ENCODE data around the gene TEPSIN.

The TEPSIN gene

GRCh38 chr17:81267390-81268067, 28.7 kb upstream of the TEPSIN start:
- no peak for DNase-seq (ENCODE audit: low spot score)

GRCh38 chr17:81265576-81265975, 26.7 kb upstream of the TEPSIN start:
- DNase-seq (ENCODE audit: low spot score) = no peak

- no peak for DNase-seq (ENCODE audit: low spot score)
Observed at GRCh38 chr17:81264640-81265039, 25.8 kb upstream of the TEPSIN start.

- no peak for DNase-seq (ENCODE audit: low spot score)
Observed at GRCh38 chr17:81263371-81264181, 24.7 kb upstream of the TEPSIN start.

- no peak for DNase-seq (ENCODE audit: low spot score)
Observed at GRCh38 chr17:81261582-81262336, 22.9 kb upstream of the TEPSIN start.

GRCh38 chr17:81261096-81261495, 22.2 kb upstream of the TEPSIN start:
- no peak for DNase-seq (ENCODE audit: low spot score)

GRCh38 chr17:81260641-81261040, 21.8 kb upstream of the TEPSIN start:
- no peak for DNase-seq (ENCODE audit: low spot score)

- no peak for DNase-seq (ENCODE audit: low spot score)
Observed at GRCh38 chr17:81260171-81260570, 21.3 kb upstream of the TEPSIN start.

- no peak for DNase-seq (ENCODE audit: low spot score)
Observed at GRCh38 chr17:81259058-81259605, 20.3 kb upstream of the TEPSIN start.

- DNase-seq (ENCODE audit: low spot score) = no peak
Observed at GRCh38 chr17:81258292-81258691, 19.4 kb upstream of the TEPSIN start.

- DNase-seq (ENCODE audit: low spot score) = no peak
Observed at GRCh38 chr17:81257533-81257932, 18.7 kb upstream of the TEPSIN start.

GRCh38 chr17:81256616-81257015, 17.8 kb upstream of the TEPSIN start:
- no peak for DNase-seq (ENCODE audit: low spot score)

GRCh38 chr17:81254955-81255717, 16.3 kb upstream of the TEPSIN start:
- DNase-seq (ENCODE audit: low spot score) = peak; percentile 51

- DNase-seq (ENCODE audit: low spot score) = peak; percentile 42
Observed at GRCh38 chr17:81253358-81254131, 14.7 kb upstream of the TEPSIN start.

GRCh38 chr17:81252987-81253329, 14.1 kb upstream of the TEPSIN start:
- DNase-seq (ENCODE audit: low spot score) = no peak

- no peak for DNase-seq (ENCODE audit: low spot score)
Observed at GRCh38 chr17:81252326-81252986, 13.6 kb upstream of the TEPSIN start.

GRCh38 chr17:81251709-81252301, 12.9 kb upstream of the TEPSIN start:
- DNase-seq (ENCODE audit: low spot score) = no peak

- DNase-seq (ENCODE audit: low spot score) = no peak
Observed at GRCh38 chr17:81251094-81251708, 12.3 kb upstream of the TEPSIN start.

GRCh38 chr17:81250286-81251093, 11.6 kb upstream of the TEPSIN start:
- DNase-seq (ENCODE audit: low spot score) = no peak

All from kidney capillary endothelial cell (primary cell).